Smooth muscle cell (in vitro differentiated cells): Measurements from ENCODE around the gene TARS1. TPM values are rescaled to one million over a fixed set of nuclear protein-coding genes. Genes with fewer than 3 reads are reported as not detected.

ENCODE experiments used
- DNase-seq: peaks from one replicate; lab custom pipeline; 2025; ENCODE audit not compliant: unreplicated experiment; lab: John Stamatoyannopoulos, UW
- H2AFZ ChIP-seq: fragments of 200-600 bp; sonication (generic); 2 replicates; pipeline ENCODE4 v1.6.0; 2016; ENCODE audit warnings: antibody characterized with exemption, low read depth, mild to moderate bottlenecking
- H3F3A ChIP-seq: fragments of 200-600 bp; sonication (generic); 2 replicates; pipeline ENCODE4 v1.6.0; 2017; ENCODE audit warnings: antibody characterized with exemption, low read depth
- H3K27ac ChIP-seq: fragments of 200-600 bp; sonication (generic); 2 replicates; pipeline ENCODE4 v1.5.1; 2016; ENCODE audit warnings: low read depth, mild to moderate bottlenecking
- H3K27me3 ChIP-seq: fragments of 200-600 bp; sonication (generic); 2 replicates; pipeline ENCODE4 v1.6.1; 2016; ENCODE audit warnings: low read depth, mild to moderate bottlenecking
- H3K36me3 ChIP-seq: fragments of 200-600 bp; sonication (generic); 2 replicates; pipeline ENCODE4 v1.5.1; 2016; ENCODE audit warnings: low read depth
- H3K4me1 ChIP-seq: fragments of 200-600 bp; sonication (generic); 2 replicates; pipeline ENCODE4 v1.5.1; 2016; ENCODE audit warnings: low read depth
- H3K4me2 ChIP-seq: fragments of 200-600 bp; sonication (generic); 2 replicates; pipeline ENCODE4 v1.6.0; 2016; ENCODE audit warnings: mild to moderate bottlenecking
- H3K4me3 ChIP-seq: fragments of 200-600 bp; sonication (generic); 2 replicates; pipeline ENCODE4 v1.5.1; 2016; ENCODE audit warnings: mild to moderate bottlenecking
- H3K79me2 ChIP-seq: fragments of 200-600 bp; sonication (generic); 2 replicates; pipeline ENCODE4 v1.6.0; 2016; ENCODE audit warnings: low read depth, mild to moderate bottlenecking
- H3K9ac ChIP-seq: fragments of 200-600 bp; sonication (generic); 2 replicates; pipeline ENCODE4 v1.6.0; 2016; ENCODE audit warnings: low read depth
- H3K9me3 ChIP-seq: fragments of 200-600 bp; sonication (generic); replicated peaks from 2 replicates; pipeline ENCODE4 v1.5.1; 2016; ENCODE audit warnings: low read depth
- H4K20me1 ChIP-seq: fragments of 200-600 bp; sonication (generic); 2 replicates; pipeline ENCODE4 v1.6.0; 2016; ENCODE audit warnings: low read depth
- WGBS: methylation state at CpG from one replicate; pipeline ENCODE4 v1.1.7; 2016; ENCODE audit warnings: low lambda C conversion rate; 5-methylcytosine and 5-hydroxymethylcytosine counted together
- polyA plus RNA-seq: library from polyadenylated mRNA; unstranded; fragments of >200 nt; fragmentation: Nextera tagmentation; extraction: Ambion mirVana; gene quantifications from 2 replicates; pipeline ENCODE4 v1.2.1, GENCODE V29; 2016
- total RNA-seq: library from RNA; depleted of rRNA; stranded (reverse); fragments of >200 nt; gene quantifications from 2 replicates; pipeline ENCODE4 v1.2.3, GENCODE V29; 2014
- TF ChIP-seq, protein P1 (sequence below): fragments of 200-600 bp; sonication (generic); IDR thresholded peaks from 2 replicates; pipeline ENCODE4 v1.5.1; 2017; ENCODE audit warnings: borderline replicate concordance, mild to moderate bottlenecking, antibody characterized with exemption; ENCODE audit not compliant: insufficient read depth, poor library complexity, severe bottlenecking

TARS1 gene
- total and polyA plus RNA-seq, 2 experiments from 2014 or later: 120 to 217 TPM

DNA sequence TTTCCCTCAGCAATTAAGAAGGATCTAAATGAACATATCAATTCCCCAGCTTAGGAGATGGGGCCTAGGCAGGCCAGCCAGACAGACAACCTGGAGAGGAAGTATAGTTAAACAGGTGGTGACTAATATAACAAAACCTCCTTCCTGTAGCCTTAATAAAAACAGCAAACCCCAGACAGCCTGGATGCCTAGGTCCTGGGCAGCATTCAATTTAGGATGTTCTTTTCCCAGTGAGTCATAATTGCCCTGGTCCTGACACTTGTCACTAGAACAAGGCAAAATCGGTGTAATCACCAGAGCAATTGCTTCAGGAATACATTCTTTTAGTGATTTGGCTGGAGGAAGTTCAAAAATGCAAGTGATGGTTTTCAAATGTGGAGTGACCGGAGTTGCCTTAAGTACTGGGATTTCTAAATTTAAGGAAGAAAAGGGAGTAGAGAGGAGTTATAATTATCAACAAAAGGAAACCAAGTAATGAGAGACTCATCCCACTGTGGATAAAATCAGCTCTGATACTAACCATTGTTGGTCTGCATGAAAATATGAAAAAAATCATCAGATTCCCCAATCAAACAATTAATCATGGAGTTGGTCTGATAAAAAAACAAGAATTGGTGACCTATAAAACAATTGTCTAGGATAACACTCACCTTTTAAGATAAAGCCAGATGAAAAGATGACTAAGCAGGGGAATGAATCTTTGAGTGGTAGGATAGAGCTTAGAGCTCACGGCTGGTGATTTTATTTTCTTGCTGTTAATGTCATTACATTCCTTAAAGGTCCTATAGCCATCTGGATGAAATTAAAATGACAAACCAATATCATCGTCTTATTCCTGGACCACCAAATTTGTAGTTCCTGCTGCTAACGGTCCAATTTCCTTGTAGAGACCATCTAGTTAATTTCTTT, 39.0 kb upstream of the TARS1 start:
- H3K9me3 ChIP-seq: no peaks in the 10 kb centered on the region
- no peak overlapping the region for H3K4me2 ChIP-seq
- no peaks in the 10 kb centered on the region for H3K79me2 ChIP-seq
- no peaks in the 10 kb centered on the region for H3K4me1 ChIP-seq
- H3K27me3 ChIP-seq: no peaks in the 10 kb centered on the region
- H3K36me3 ChIP-seq: no peaks in the 10 kb centered on the region
- no peak overlapping the region for H3K27ac ChIP-seq
- DNase-seq: no peak
- no peaks in the 10 kb centered on the region for H4K20me1 ChIP-seq
- H2AFZ ChIP-seq: no peak overlapping the region
- H3K4me3 ChIP-seq: no peak overlapping the region
- WGBS: 54% methylated on average over 5 of the region's 5 CpGs
- TF ChIP-seq, protein P1, sequence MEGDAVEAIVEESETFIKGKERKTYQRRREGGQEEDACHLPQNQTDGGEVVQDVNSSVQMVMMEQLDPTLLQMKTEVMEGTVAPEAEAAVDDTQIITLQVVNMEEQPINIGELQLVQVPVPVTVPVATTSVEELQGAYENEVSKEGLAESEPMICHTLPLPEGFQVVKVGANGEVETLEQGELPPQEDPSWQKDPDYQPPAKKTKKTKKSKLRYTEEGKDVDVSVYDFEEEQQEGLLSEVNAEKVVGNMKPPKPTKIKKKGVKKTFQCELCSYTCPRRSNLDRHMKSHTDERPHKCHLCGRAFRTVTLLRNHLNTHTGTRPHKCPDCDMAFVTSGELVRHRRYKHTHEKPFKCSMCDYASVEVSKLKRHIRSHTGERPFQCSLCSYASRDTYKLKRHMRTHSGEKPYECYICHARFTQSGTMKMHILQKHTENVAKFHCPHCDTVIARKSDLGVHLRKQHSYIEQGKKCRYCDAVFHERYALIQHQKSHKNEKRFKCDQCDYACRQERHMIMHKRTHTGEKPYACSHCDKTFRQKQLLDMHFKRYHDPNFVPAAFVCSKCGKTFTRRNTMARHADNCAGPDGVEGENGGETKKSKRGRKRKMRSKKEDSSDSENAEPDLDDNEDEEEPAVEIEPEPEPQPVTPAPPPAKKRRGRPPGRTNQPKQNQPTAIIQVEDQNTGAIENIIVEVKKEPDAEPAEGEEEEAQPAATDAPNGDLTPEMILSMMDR: no peak
- no peaks in the 10 kb centered on the region for H3F3A ChIP-seq
- no peak overlapping the region for H3K9ac ChIP-seq

DNA sequence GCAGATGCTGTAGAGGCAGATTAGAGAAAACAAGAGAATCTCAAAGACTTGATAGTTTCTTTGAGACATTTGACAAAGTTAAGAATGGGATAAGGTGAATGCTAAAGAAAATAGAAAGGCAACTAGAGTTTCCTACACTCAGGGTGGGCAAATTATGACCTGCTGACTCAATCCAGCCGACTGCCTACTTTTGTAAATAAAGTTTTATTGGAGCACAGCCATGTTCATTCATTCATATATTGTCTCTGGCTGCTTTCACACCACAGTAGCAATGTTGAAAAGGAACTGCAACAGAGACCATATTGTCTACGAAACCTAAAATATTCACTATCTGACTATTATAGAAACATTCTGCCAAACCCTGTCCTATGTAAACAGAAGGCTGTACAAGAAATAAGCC, 37.6 kb upstream of the TARS1 start:
- Histone ChIP-seq H3F3A (no peaks in the 10 kb centered on the region), H4K20me1 (no peaks in the 10 kb centered on the region), H3K4me1 (no peaks in the 10 kb centered on the region), H3K4me2 (no peak overlapping the region), H2AFZ (no peak overlapping the region), H3K79me2 (no peaks in the 10 kb centered on the region), H3K9me3 (no peaks in the 10 kb centered on the region), H3K36me3 (no peaks in the 10 kb centered on the region), H3K9ac (no peak overlapping the region), H3K27ac (no peak overlapping the region), H3K27me3 (no peaks in the 10 kb centered on the region), H3K4me3 (no peak overlapping the region)
- TF ChIP-seq, protein P1: no peak
- WGBS: 62% methylated on average over 2 of the region's 2 CpGs
- no peak for DNase-seq

DNA sequence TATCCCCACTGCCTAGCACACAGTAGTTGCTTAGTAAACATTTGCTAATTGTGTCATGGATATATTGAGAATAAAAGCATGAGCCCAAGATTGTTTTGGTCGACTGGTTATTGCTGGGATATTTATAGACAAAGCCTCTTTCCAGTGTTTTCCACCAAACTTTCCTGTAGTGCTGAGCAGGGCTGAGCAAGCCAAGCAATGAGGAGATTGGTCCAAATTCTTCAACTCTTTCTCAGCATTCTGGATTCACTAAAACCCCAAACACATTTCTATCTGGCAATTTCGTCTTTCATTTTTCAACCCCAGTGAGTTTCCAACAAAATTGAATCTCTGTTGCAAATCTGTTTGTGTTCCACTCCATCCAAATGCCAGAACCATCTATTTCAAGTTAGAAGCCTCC, 31.9 kb upstream of the TARS1 start:
- 44% methylated on average over 2 of the region's 2 CpGs for WGBS
- no peak overlapping the region for H3K9ac ChIP-seq
- H4K20me1 ChIP-seq: no peaks in the 10 kb centered on the region
- TF ChIP-seq, protein P1: no peak
- no peak for DNase-seq
- no peaks in the 10 kb centered on the region for H3K4me1 ChIP-seq
- no peak overlapping the region for H2AFZ ChIP-seq
- no peak overlapping the region for H3K27ac ChIP-seq
- no peaks in the 10 kb centered on the region for H3K27me3 ChIP-seq
- no peak overlapping the region for H3K4me2 ChIP-seq
- H3K4me3 ChIP-seq: no peak overlapping the region
- no peaks in the 10 kb centered on the region for H3K79me2 ChIP-seq
- H3K36me3 ChIP-seq: no peaks in the 10 kb centered on the region
- H3K9me3 ChIP-seq: no peaks in the 10 kb centered on the region
- H3F3A ChIP-seq: no peaks in the 10 kb centered on the region
